Measurements from ENCODE around the gene DXO.

GRCh38 chr6:31947070-31947675, 24.8 kb downstream of the DXO start:
- no peak for TF ChIP-seq CTCF (IDR thresholded peaks at IDR 0.05)
- TF ChIP-seq EZH2 (IDR thresholded peaks at IDR 0.05; ENCODE audit: borderline replicate concordance, insufficient read depth, low read depth, low read length, poor library complexity, severe bottlenecking): no peak

All from B cell (primary cell).